Coronary artery (tissue), 2 donors: ENCODE measurements around the gene SACS.

ENCODE experiments used
- DNase-seq: peaks from one replicate; pipeline ENCODE4 v3.0.0-alpha.2; 2017; ENCODE audit warnings: low spot score
- H3K27ac ChIP-seq, 2 donors: fragments of 200-600 bp; sonication (generic); one replicate each; pipeline ENCODE4 v1.5.1; 2016 to 2019
- H3K4me3 ChIP-seq: fragments of 200-600 bp; sonication (generic); 2 replicates; pipeline ENCODE4 v1.5.1; 2016; ENCODE audit warnings: mild to moderate bottlenecking, moderate library complexity
- TF ChIP-seq, protein P1 (sequence below): fragments of 200-600 bp; sonication (generic); IDR thresholded peaks from one replicate; pipeline ENCODE4 v1.5.1; 2019; ENCODE audit warnings: antibody characterized with exemption

SACS gene

GRCh38 chr13:23462815-23463559 lies 29.5 kb upstream of the SACS start:
- DNase-seq: no peak
- Histone ChIP-seq H3K27ac (peak overlapping the region; percentile 66 to 81), H3K4me3 (no peak overlapping the region)
- TF ChIP-seq, protein P1, sequence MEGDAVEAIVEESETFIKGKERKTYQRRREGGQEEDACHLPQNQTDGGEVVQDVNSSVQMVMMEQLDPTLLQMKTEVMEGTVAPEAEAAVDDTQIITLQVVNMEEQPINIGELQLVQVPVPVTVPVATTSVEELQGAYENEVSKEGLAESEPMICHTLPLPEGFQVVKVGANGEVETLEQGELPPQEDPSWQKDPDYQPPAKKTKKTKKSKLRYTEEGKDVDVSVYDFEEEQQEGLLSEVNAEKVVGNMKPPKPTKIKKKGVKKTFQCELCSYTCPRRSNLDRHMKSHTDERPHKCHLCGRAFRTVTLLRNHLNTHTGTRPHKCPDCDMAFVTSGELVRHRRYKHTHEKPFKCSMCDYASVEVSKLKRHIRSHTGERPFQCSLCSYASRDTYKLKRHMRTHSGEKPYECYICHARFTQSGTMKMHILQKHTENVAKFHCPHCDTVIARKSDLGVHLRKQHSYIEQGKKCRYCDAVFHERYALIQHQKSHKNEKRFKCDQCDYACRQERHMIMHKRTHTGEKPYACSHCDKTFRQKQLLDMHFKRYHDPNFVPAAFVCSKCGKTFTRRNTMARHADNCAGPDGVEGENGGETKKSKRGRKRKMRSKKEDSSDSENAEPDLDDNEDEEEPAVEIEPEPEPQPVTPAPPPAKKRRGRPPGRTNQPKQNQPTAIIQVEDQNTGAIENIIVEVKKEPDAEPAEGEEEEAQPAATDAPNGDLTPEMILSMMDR: no peak

GRCh38 chr13:23461544-23461943 lies 28.0 kb upstream of the SACS start:
- Histone ChIP-seq H3K4me3 (no peak overlapping the region), H3K27ac (peak overlapping the region; percentile 66 to 81)
- DNase-seq: no peak
- TF ChIP-seq, protein P1: no peak

DNA sequence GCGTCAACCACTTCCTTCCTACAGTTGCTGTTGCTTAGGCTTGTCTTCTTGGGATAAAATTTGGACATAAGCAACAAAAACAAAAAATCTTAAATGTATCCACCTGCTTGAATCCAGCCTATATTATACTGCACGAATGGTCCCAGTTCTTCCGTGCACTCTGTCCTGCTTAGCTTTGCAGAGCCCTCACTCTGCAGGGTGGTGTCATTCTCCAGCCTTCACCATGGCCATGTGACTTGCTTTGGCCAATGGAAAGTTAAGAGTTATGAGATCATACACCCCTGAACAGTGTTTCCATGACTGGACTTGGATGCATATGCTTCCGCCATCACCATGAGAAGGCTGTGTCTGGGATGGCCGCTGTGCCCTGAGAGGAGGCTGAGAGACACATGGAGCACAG lies 27.4 kb upstream of the SACS start:
- TF ChIP-seq, protein P1: no peak
- no peak overlapping the region for H3K4me3 ChIP-seq
- DNase-seq: no peak
- H3K27ac ChIP-seq: no peak overlapping the region

DNA sequence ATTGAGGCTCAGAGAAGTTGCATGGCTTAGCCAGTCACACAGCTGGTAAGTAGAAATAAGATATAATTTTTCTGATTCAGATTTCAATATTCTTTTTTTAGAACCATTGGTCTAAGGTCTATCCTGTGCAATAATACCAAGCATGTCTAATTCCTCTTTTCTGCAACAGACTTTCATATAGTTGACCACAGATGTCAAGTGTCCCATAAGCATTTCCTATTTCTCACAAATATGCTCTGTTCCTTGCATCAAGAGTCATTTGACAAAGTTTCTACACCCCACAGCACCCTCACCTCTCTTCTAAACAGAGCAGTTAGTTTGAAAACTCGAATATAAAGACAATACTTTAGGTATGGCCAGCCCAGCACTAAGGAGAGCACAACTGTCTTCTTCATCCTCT lies 26.8 kb upstream of the SACS start:
- Histone ChIP-seq H3K27ac (no peak overlapping the region), H3K4me3 (no peak overlapping the region)
- TF ChIP-seq, protein P1: no peak
- no peak for DNase-seq

- Histone ChIP-seq H3K27ac (no peak overlapping the region), H3K4me3 (no peak overlapping the region)
- TF ChIP-seq, protein P1: no peak
- DNase-seq: no peak
Observed at GRCh38 chr13:23458989-23459388, 25.5 kb upstream of the SACS start.

- no peak for DNase-seq
- H3K27ac ChIP-seq: no peak overlapping the region
- TF ChIP-seq, protein P1: no peak
- H3K4me3 ChIP-seq: no peak overlapping the region
Observed at GRCh38 chr13:23456437-23457210, 23.1 kb upstream of the SACS start.
